Right ventricle myocardium inferior (tissue), 1 donor: ENCODE results near the gene INSM2. TPM values are rescaled to one million over a fixed set of nuclear protein-coding genes. Genes with fewer than 3 reads are reported as not detected.

ENCODE experiments used
- ATAC-seq: fragments of 200-7000 bp; cut with Tn5 transposase; one replicate; pipeline ENCODE4 v1.9.1; 2020; ENCODE audit warnings: mild to moderate bottlenecking, moderate library complexity
- DNase-seq: peaks from one replicate; pipeline ENCODE4 v3.0.0; 2021; ENCODE audit errors: missing footprints
- intact Hi-C: fragments of 100-400 bp; cut with DNase I; formaldehyde crosslinking; loops from one replicate; pipeline ENCODE4 v1.11.0; 2022
- total RNA-seq: library from RNA; stranded (reverse); fragmentation: NEBNext Ultra II Directional; extraction: Animal tissue kit (Norgen Biotek cat#: 25700); gene quantifications from one replicate; pipeline ENCODE4 v1.2.1, GENCODE V29; 2021
- donor health status: DM: no; HTN: yes; CAD: no; lungs with severe emphysema.

The INSM2 gene
- total RNA-seq, 1 donor from 2014 or later = not detected

- DNase-seq (no peak), ATAC-seq (no peak)
- intact Hi-C loops = no loop called here
Observed at GRCh38 chr14:35535483-35536112, 1.6 kb downstream of the INSM2 start.

DNA sequence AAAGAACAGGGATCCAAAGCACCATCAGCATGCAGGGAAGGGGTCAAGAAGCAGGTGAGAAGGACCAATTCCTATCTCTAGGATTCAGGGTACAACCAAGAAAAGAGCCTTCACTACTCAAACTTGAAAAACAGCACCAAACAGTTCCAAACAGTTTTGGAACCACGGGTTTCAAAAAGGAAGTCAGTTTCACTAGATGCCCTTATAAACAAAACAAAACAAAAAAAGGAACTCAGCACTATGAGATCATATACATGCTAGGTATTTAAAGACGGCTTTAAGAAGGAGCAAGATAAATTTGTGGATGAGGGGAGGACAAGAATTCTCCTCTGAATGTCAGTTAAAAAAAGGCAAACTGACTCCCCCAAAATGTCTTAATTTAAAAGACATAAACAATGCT is 6.0 kb downstream of the INSM2 start:
- DNase-seq (no peak), ATAC-seq (no peak)
- intact Hi-C loops = no loop called here

DNA sequence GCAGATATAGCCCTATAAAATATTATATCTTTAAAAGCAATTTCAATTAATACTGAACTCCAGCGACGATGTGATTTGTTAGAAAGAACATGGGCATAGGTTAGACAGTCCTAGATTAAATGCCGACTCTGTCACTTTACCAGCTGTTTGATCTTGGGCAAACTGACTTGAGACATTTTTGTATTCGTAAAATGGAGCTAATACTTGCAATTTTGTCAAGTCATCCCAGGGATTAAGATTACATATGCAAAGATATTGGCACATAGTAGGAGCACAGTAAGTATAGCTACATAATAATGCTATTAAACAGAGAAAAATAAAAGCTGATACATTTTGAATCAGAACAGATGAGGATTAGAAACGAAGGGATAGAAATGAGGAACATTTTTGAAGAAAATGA is 9.0 kb downstream of the INSM2 start:
- intact Hi-C loops = no loop called here
- ATAC-seq (no peak), DNase-seq (no peak)

- no peak for ATAC-seq
- intact Hi-C loops = no loop called here
Observed at GRCh38 chr14:35549551-35549950, 15.6 kb downstream of the INSM2 start.

GRCh38 chr14:35551081-35551480 is 17.1 kb downstream of the INSM2 start:
- intact Hi-C loops = no loop called here
- ATAC-seq (no peak), DNase-seq (no peak)

More at GRCh38 chr14:35549551-35549950, 15.6 kb downstream of the INSM2 start:
- no peak for DNase-seq

DNA sequence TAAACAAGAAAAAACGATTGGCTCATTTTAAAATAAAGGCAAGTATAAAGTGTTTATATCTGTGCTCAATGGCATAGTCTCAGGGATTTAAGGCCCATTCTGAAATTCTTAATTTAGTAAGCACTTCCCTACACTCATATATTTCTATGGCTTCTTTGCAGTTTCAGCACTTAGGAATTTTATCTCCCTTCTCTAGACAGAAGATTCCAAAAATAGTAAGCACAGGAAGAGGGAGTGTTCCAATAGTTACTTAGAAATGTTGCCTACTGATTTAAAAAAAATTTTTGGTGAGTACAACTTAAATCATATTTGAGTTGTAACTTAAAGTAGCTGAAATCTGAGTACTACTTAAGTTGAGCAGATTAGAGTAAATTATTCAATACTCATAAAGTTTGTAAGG is 19.8 kb downstream of the INSM2 start:
- intact Hi-C loops = no loop called here
- DNase-seq = no peak
- ATAC-seq = no peak

DNA sequence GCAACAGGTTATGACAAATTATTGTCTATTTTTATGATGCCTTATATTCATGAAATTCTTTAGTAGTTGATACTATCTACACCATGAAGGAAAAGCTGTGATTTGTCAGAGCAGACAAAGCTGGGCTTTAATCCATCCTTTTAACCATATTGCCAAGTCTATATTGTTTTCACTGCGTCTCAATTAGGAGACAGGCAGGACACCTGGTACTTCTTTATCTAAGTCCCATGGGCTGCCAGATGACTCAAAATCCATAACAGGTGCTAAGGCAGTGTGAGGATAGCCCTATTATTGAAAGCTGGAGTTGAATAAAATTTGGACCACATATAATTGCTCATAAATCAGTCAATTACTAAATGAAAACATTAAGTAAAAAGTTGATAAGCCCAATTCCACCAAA is 22.6 kb downstream of the INSM2 start:
- DNase-seq (no peak), ATAC-seq (no peak)
- intact Hi-C loops = no loop called here

DNA sequence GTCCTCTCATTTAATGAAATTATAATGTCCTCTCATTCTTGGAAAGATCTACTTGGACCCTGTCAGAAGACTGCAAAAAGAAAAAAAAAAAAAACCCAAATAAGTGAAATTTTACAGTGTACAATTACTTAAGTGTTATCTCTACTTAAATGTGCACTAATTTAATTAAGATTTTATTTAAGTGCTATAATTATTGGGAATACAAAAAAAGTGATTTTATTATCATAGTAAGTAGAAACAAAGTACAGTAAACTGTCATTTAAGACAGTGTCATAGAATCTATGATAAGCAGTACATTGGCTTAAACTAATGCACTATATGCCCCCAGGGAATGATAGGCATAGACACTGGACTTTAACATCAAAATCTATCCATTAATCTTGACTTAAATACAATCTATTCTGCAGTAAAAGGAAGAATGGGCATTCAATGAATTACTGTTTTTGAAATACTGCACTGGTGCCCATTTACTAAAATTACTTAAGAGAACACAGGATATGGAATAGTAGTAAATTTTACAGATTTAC is 23.3 kb downstream of the INSM2 start:
- DNase-seq = no peak
- intact Hi-C loops = no loop called here
- no peak for ATAC-seq

DNA sequence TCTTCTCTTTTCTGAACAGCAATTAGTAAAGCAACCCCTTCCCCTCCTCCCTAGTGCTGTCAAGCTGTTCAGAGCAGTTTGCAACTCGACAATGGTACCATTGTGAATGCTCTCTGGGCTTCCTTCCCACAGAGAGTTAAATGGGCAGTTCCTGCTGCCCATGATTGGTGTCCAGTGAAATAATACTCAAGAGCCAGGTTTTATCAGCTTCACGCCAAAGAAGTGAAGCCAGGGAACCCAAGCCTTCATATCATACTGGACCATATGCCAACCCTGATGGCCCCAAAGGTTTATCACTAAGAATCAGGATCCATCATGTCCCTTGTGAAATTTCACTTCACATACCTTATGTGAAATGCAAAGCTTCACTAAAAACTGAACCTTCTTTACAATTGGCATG is 24.7 kb downstream of the INSM2 start:
- intact Hi-C loops = no loop called here
- DNase-seq = no peak
- no peak for ATAC-seq

GRCh38 chr14:35565871-35566464 is 32.0 kb downstream of the INSM2 start:
- DNase-seq (no peak), ATAC-seq (no peak)
- intact Hi-C loops = no loop called here

GRCh38 chr14:35571598-35571997 is 37.6 kb downstream of the INSM2 start:
- no peak for DNase-seq
- intact Hi-C loops = no loop called here
- ATAC-seq = no peak

DNA sequence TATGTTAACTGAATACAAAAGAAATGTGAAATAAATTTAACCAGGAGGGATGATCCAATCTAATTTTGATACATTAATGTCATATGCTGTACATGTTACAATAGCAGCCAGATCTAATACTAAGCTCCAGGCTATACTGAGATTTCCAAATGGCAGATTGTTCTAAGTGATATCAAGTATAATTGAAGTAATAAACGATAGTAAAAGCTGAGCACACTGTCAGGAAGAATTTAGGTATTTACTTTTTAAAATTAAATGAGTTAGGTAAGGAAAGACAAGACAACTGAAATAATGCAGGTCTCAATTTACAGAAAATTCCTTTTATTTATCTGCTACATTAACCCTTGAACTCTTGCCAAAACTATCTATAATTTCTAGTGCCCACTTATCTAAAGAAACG is 39.9 kb downstream of the INSM2 start:
- ATAC-seq = no peak
- intact Hi-C loops = no loop called here
- no peak for DNase-seq

GRCh38 chr14:35576260-35576659 is 42.3 kb downstream of the INSM2 start:
- ATAC-seq (no peak), DNase-seq (no peak)
- intact Hi-C loops = no loop called here

DNA sequence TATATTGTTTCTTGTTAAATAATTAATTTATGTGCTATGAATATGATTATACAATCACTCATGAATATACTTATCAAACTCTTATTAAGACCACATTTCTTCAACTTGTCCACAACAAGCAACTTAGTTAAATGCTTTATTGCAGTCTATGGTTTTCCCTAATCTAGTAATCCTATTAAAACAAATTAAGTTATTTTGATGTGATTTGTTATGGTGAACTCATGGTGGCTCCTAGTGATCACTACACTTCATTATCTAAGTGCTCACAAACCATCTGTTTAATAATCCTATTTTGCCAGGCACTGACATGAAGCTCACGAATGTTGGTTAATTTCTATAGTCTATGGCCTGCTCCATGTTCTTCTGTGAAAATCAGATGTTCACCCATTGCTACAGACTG is 42.9 kb downstream of the INSM2 start:
- DNase-seq (no peak), ATAC-seq (no peak)
- intact Hi-C loops = no loop called here

- ATAC-seq = no peak
- intact Hi-C loops = no loop called here
- DNase-seq = no peak
Observed at GRCh38 chr14:35578135-35578534, 44.2 kb downstream of the INSM2 start.

DNA sequence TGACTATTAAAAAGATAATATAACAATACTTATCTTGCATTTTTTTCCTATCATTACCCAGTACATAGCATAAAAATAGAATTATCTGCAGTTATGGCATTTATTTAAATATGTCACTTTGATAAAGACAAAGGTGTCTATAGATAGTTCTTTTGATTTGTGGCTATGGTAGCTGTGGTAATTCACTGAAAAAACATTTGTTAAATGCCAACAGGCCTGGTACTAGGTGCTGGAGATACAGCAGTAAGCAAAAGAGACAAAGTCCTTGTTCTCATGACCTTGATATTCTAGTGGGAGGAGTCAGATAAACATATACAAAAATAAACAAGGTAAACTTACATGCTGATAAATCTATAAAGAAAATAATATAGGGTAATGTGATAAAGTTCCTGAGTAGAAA is 44.7 kb downstream of the INSM2 start:
- intact Hi-C loops = no loop called here
- ATAC-seq = no peak
- DNase-seq = no peak

Other genes with a start within 250 kb of the INSM2 start
- gene PSMA6, start 241.8 kb upstream of the INSM2 start, total RNA-seq = 195 TPM
- gene NFKBIA, start 129.4 kb upstream of the INSM2 start, total RNA-seq = 83.0 TPM